HG02970 (cell line): ENCODE results near the gene SYNDIG1L.
"Not testable (repeated sequence)": the region's sequence is repeated elsewhere in the genome, so short reads cannot be mapped to it uniquely, and the experiment has no call there.

ENCODE experiments used
- ATAC-seq: cut with Tn5 transposase; IDR thresholded peaks from one replicate; pipeline ENCODE4 v1.9.1; 2021; ENCODE audit warnings: mild to moderate bottlenecking, moderate library complexity, moderate number of reproducible peaks; ENCODE audit not compliant: unreplicated experiment, low FRiP score

SYNDIG1L gene

GRCh38 chr14:74404435-74404834, 21.6 kb downstream of the SYNDIG1L start:
- ATAC-seq, result no peak

- ATAC-seq, result no peak
These were observed 22.2 kb downstream of the SYNDIG1L start for GRCh38 chr14:74403619-74404417.

- no peak for ATAC-seq
These were observed 23.4 kb downstream of the SYNDIG1L start for GRCh38 chr14:74402401-74403251.

GRCh38 chr14:74401504-74402241, 24.3 kb downstream of the SYNDIG1L start:
- ATAC-seq, result peak; percentile 80

- ATAC-seq, result no peak
These were observed 25.0 kb downstream of the SYNDIG1L start for GRCh38 chr14:74400919-74401503.

- no peak for ATAC-seq
These were observed 25.9 kb downstream of the SYNDIG1L start for GRCh38 chr14:74400031-74400685.

- ATAC-seq, result no peak
These were observed 30.9 kb downstream of the SYNDIG1L start for GRCh38 chr14:74395094-74395493.

- no peak for ATAC-seq
These were observed 31.5 kb downstream of the SYNDIG1L start for GRCh38 chr14:74394549-74394948.

- ATAC-seq, result no peak
These were observed 33.1 kb downstream of the SYNDIG1L start for GRCh38 chr14:74392616-74393570.

- no peak for ATAC-seq
These were observed 34.5 kb downstream of the SYNDIG1L start for GRCh38 chr14:74391479-74391878.

- not testable (repeated sequence) for ATAC-seq
These were observed 35.5 kb downstream of the SYNDIG1L start for GRCh38 chr14:74390505-74390904.

- ATAC-seq, result no peak
These were observed 36.0 kb downstream of the SYNDIG1L start for GRCh38 chr14:74389980-74390379.

GRCh38 chr14:74382231-74382630, 43.8 kb downstream of the SYNDIG1L start:
- no peak for ATAC-seq

GRCh38 chr14:74381571-74381970, 44.4 kb downstream of the SYNDIG1L start:
- ATAC-seq, result not testable (repeated sequence)

GRCh38 chr14:74380845-74381244, 45.2 kb downstream of the SYNDIG1L start:
- ATAC-seq, result no peak

GRCh38 chr14:74380172-74380571, 45.8 kb downstream of the SYNDIG1L start:
- no peak for ATAC-seq

- ATAC-seq, result no peak
These were observed 47.9 kb downstream of the SYNDIG1L start for GRCh38 chr14:74377976-74378690.

- ATAC-seq, result no peak
These were observed 57.6 kb downstream of the SYNDIG1L start for GRCh38 chr14:74368441-74368840.
